Ascending aorta (tissue), 2 donors: ENCODE data around the gene CABP4. TPM values are rescaled to one million over a fixed set of nuclear protein-coding genes. Genes with fewer than 3 reads are reported as not detected.
"Not testable (repeated sequence)": the region's sequence is repeated elsewhere in the genome, so short reads cannot be mapped to it uniquely, and the experiment has no call there.

Experiments used
- DNase-seq, 2 donors: peaks; one replicate each; pipeline ENCODE4 v3.0.0-alpha.2; 2019; ENCODE audit warnings: low spot score in 2 of 2
- H3K27ac ChIP-seq, 2 donors: fragments of 200-600 bp; sonication (generic); one replicate each; pipeline ENCODE4 v1.5.1; 2016 to 2017; ENCODE audit warnings: mild to moderate bottlenecking in 1 of 2
- H3K27me3 ChIP-seq: fragments of 200-600 bp; sonication (generic); one replicate; pipeline ENCODE4 v1.5.1; 2017
- H3K36me3 ChIP-seq, 2 donors: fragments of 200-600 bp; sonication (generic); one replicate each; pipeline ENCODE4 v1.5.1; 2016
- H3K4me1 ChIP-seq, 2 donors: fragments of 200-600 bp; sonication (generic); one replicate each; pipeline ENCODE4 v1.5.1; 2016 to 2017; ENCODE audit warnings: mild to moderate bottlenecking in 1 of 2
- H3K4me3 ChIP-seq, 2 donors: fragments of 200-600 bp; sonication (generic); one replicate each; pipeline ENCODE4 v1.5.1; 2016 to 2017; ENCODE audit warnings: mild to moderate bottlenecking in 1 of 2
- H3K9me3 ChIP-seq, 2 donors: fragments of 200-600 bp; sonication (generic); one replicate each; pipeline ENCODE4 v1.5.1; 2016
- CTCF ChIP-seq, 3 experiments: fragments of 200-600 bp in 2 of 3; fragments of 450-650 bp in 1 of 3; sonication (generic) in 2 of 3; IDR thresholded peaks; one replicate each; pipeline ENCODE4 v1.5.1; 2016 to 2019; ENCODE audit warnings: antibody characterized with exemption in 3 of 3, mild to moderate bottlenecking in 1 of 3, moderate library complexity in 1 of 3
- intact Hi-C: fragments of 100-400 bp; cut with DNase I; formaldehyde crosslinking; loops from one replicate; pipeline ENCODE4 v1.15.1; 2023
- total RNA-seq: library from RNA; depleted of rRNA; stranded (reverse); fragments of >200 nt; gene quantifications from one replicate; pipeline ENCODE4 v1.1.0, GENCODE V29; 2016

CABP4 gene
- total RNA-seq, 1 donor from 2014 or later, result not detected

GRCh38 chr11:67482827-67483798 lies 28.0 kb downstream of the CABP4 start, which contains the start of gene AIP:
AIP (plus strand) TSS chr11:67483026; CDS start chr11:67483159, 133 bp downstream.
- Histone ChIP-seq H3K9me3 (no peaks in the 10 kb centered on the region), H3K4me1 (peaks cover 7 to 15% of the 10 kb centered on the region in 2 donors), H3K27ac (peak within 1 kb of the TSS; percentile 84 to 87), H3K36me3 (peaks cover 14 to 16% of the 10 kb centered on the region in 2 donors), H3K27me3 (no peaks in the 10 kb centered on the region), H3K4me3 (peak within 1 kb of the TSS; percentile 53 to 66)
- intact Hi-C loops, result loop anchor here (1.0 to 5.0 kb wide), 4 partner anchors 14 to 81 kb away; partner anchors contain the start of genes CDK2AP2, PITPNM1, PPP1CA and TBC1D10C
- TF ChIP-seq CTCF (IDR thresholded peaks at IDR 0.05), result peak; percentile 20 to 28 (median 22)
- peak; percentile 92 to 99 for DNase-seq

GRCh38 chr11:67483831-67484665 lies 28.9 kb downstream of the CABP4 start:
- DNase-seq, result no peak
- H3K27ac ChIP-seq, result peak overlapping the region in 1 of 2 donors; percentile 84
- peak overlapping the region in 1 of 2 donors; percentile 66 for H3K4me3 ChIP-seq
- TF ChIP-seq CTCF (IDR thresholded peaks at IDR 0.05), result no peak
- intact Hi-C loops, result loop anchor here (1.0 to 5.0 kb wide), 3 partner anchors 21 to 82 kb away; partner anchors contain the start of genes CDK2AP2, PITPNM1, PPP1CA and TBC1D10C
- H3K27me3 ChIP-seq, result no peaks in the 10 kb centered on the region
- peaks cover 16 to 19% of the 10 kb centered on the region in 2 donors for H3K36me3 ChIP-seq
- H3K4me1 ChIP-seq, result peaks cover 7 to 15% of the 10 kb centered on the region in 2 donors
- no peaks in the 10 kb centered on the region for H3K9me3 ChIP-seq

GRCh38 chr11:67484847-67485311 lies 29.7 kb downstream of the CABP4 start:
- intact Hi-C loops, result loop anchor here (5.0 kb wide), 1 partner anchor 83 kb away; the partner anchor contains the start of genes PPP1CA and TBC1D10C
- peaks cover 25 to 28% of the 10 kb centered on the region in 2 donors for H3K36me3 ChIP-seq
- no peak for DNase-seq

GRCh38 chr11:67485873-67486361 lies 30.8 kb downstream of the CABP4 start:
- H3K4me3 ChIP-seq, H3K27me3 ChIP-seq, intact Hi-C loops, H3K9me3 ChIP-seq, H3K27ac ChIP-seq, DNase-seq: not testable (repeated sequence)
- H3K36me3 ChIP-seq, result peaks cover 35 to 38% of the 10 kb centered on the region in 2 donors
- H3K4me1 ChIP-seq, result peaks cover 7 to 15% of the 10 kb centered on the region in 2 donors

More at GRCh38 chr11:67484847-67485311, 29.7 kb downstream of the CABP4 start:
- no peaks in the 10 kb centered on the region for H3K27me3 ChIP-seq
- no peak overlapping the region for H3K27ac ChIP-seq
- TF ChIP-seq CTCF (IDR thresholded peaks at IDR 0.05), result no peak
- peaks cover 7 to 15% of the 10 kb centered on the region in 2 donors for H3K4me1 ChIP-seq
- peak overlapping the region in 1 of 2 donors; percentile 15 for H3K4me3 ChIP-seq
- H3K9me3 ChIP-seq, result no peaks in the 10 kb centered on the region

- H3K27ac ChIP-seq, result no peak overlapping the region
- no peak overlapping the region for H3K4me3 ChIP-seq
- H3K4me1 ChIP-seq, result peaks cover 7 to 15% of the 10 kb centered on the region in 2 donors
- DNase-seq, result no peak
- H3K27me3 ChIP-seq, result no peaks in the 10 kb centered on the region
- no peak for TF ChIP-seq CTCF (IDR thresholded peaks at IDR 0.05)
- no peaks in the 10 kb centered on the region for H3K9me3 ChIP-seq
- peaks cover 42 to 45% of the 10 kb centered on the region in 2 donors for H3K36me3 ChIP-seq
- intact Hi-C loops, result no loop called here
Measured at GRCh38 chr11:67486481-67487195, 31.5 kb downstream of the CABP4 start.
